Bronchial epithelial cell (primary cell): ENCODE measurements around the gene ALKBH1. TPM values are rescaled to one million over a fixed set of nuclear protein-coding genes. Genes with fewer than 3 reads are reported as not detected.

Experiments used
- DNase-seq: peaks from one replicate; pipeline ENCODE4 v3.0.0-alpha.2; 2010; ENCODE audit warnings: low read depth
- FAIRE-seq: peaks from 2 replicates; lab custom pipeline; 2011; peaks lifted over from hg19 to GRCh38; lab: Jason Lieb, UNC
- H3K27me3 ChIP-seq: 2 replicates; pipeline ENCODE4 v1.5.1; 2011; ENCODE audit warnings: low read length; ENCODE audit not compliant: control insufficient read depth, insufficient read depth
- H3K36me3 ChIP-seq: 2 replicates; pipeline ENCODE4 v1.5.1; 2011; ENCODE audit warnings: low read length; ENCODE audit not compliant: control insufficient read depth, insufficient read depth
- H3K4me3 ChIP-seq: 2 replicates; pipeline ENCODE4 v1.5.1; 2011; ENCODE audit warnings: mild to moderate bottlenecking, low read depth, low read length, control low read depth
- CTCF ChIP-seq: IDR thresholded peaks from 2 replicates; pipeline ENCODE4 v1.5.1; 2011; ENCODE audit warnings: mild to moderate bottlenecking, moderate library complexity, low read length, control low read depth, inconsistent platforms; ENCODE audit not compliant: insufficient read depth, severe bottlenecking
- total RNA-seq: library from RNA; depleted of rRNA; stranded (reverse); fragments of >200 nt; gene quantifications from 2 replicates; pipeline ENCODE4 v1.2.1, GENCODE V29; 2014

Gene ALKBH1
- total RNA-seq, 1 donor from 2014 or later: 12.4 TPM

GRCh38 chr14:77630111-77630510, 77.7 kb downstream of the ALKBH1 start:
- DNase-seq (no peak), FAIRE-seq (no peak)
- Histone ChIP-seq H3K36me3 (no peaks in the 10 kb centered on the region), H3K4me3 (no peak overlapping the region), H3K27me3 (no peaks in the 10 kb centered on the region)
- TF ChIP-seq CTCF: no peak

- no peaks in the 10 kb centered on the region for H3K36me3 ChIP-seq
- FAIRE-seq: no peak
- H3K27me3 ChIP-seq: no peaks in the 10 kb centered on the region
- DNase-seq: no peak
- H3K4me3 ChIP-seq: no peak overlapping the region
- no peak for TF ChIP-seq CTCF
Measured at GRCh38 chr14:77625360-77625759, 82.5 kb downstream of the ALKBH1 start.

GRCh38 chr14:77623201-77623600, 84.6 kb downstream of the ALKBH1 start:
- FAIRE-seq (no peak), DNase-seq (no peak)
- no peak for TF ChIP-seq CTCF
- H3K27me3 ChIP-seq: no peaks in the 10 kb centered on the region
- H3K36me3 ChIP-seq: no peaks in the 10 kb centered on the region
- no peak overlapping the region for H3K4me3 ChIP-seq

Other genes with a start within 250 kb of the ALKBH1 start
- 137 and 179 TPM in 2 replicates for gene AHSA1, start 249.9 kb downstream of the ALKBH1 start, total RNA-seq
- not detected in 2 replicates for gene ISM2, start 209.2 kb downstream of the ALKBH1 start, total RNA-seq
- gene SPTLC2, start 91.4 kb downstream of the ALKBH1 start, total RNA-seq: 26.8 and 31.9 TPM in 2 replicates
- 118 and 149 TPM in 2 replicates for gene SLIRP, start 80 bp upstream of the ALKBH1 start, total RNA-seq
- gene SNW1, start 53.1 kb upstream of the ALKBH1 start, total RNA-seq: 45.5 and 76.8 TPM in 2 replicates
- gene ADCK1, start 92.1 kb upstream of the ALKBH1 start, total RNA-seq: 2.8 and 4.5 TPM in 2 replicates